Esophagus muscularis mucosa (tissue), 4 donors: Measurements from ENCODE around the gene ASAP3.

ENCODE experiments used
- CTCF ChIP-seq, 3 experiments: fragments of 200-600 bp in 2 of 3; fragments of 450-650 bp in 1 of 3; sonication (generic) in 2 of 3; IDR thresholded peaks; one replicate each; pipeline ENCODE4 v1.5.1; 2017 to 2019; ENCODE audit warnings: antibody characterized with exemption in 3 of 3, mild to moderate bottlenecking in 2 of 3, moderate library complexity in 1 of 3
- EP300 ChIP-seq: sonication (generic); formaldehyde crosslinking; IDR thresholded peaks from one replicate; pipeline ENCODE4 v1.6.1; 2017; ENCODE audit warnings: antibody characterized with exemption
- POLR2A ChIP-seq: fragments of 450-650 bp; IDR thresholded peaks from one replicate; pipeline ENCODE4 v1.6.1; 2017; ENCODE audit warnings: antibody characterized with exemption, moderate library complexity, mild to moderate bottlenecking, low read depth

GRCh38 chr1:23383577-23384311 is 100.2 kb downstream of the ASAP3 start:
- no peak for TF ChIP-seq CTCF (IDR thresholded peaks at IDR 0.05)
- TF ChIP-seq POLR2A: no peak
- TF ChIP-seq EP300: no peak
